HEK293 (cell line): ENCODE measurements around the gene ITPR2.
A peak's percentile ranks its signal among the peaks of the same experiment; 100 is the strongest.

Experiments used
- CTCF ChIA-PET: fragments of 350-600 bp; formaldehyde crosslinking; extraction: SDS; loops from one replicate; lab custom pipeline; 2021; ENCODE audit warnings: antibody characterized with exemption; lab: Yijun Ruan, JAX
- POLR2A ChIA-PET: fragments of 300-600 bp; formaldehyde crosslinking; extraction: SDS; loops from one replicate; lab custom pipeline; 2020; ENCODE audit warnings: antibody characterized with exemption, inconsistent platforms; lab: Yijun Ruan, JAX
- H3K27ac ChIP-seq: fragments of 200-500 bp; sonication (Bioruptor generic); 2 replicates; pipeline ENCODE4 v1.5.1; 2014; ENCODE audit warnings: low read depth, low read length, control low read depth, inconsistent platforms; ENCODE audit errors: extremely low read depth
- H3K36me3 ChIP-seq, 2 experiments: fragments of 200-500 bp in 1 of 2; sonication (Bioruptor generic) in 1 of 2; 1 replicate in 1 of 2; 2 replicates in 1 of 2; pipeline ENCODE4 v1.5.1; 2014 to 2017; ENCODE audit warnings: inconsistent platforms in 2 of 2, low read length in 2 of 2; ENCODE audit not compliant: control insufficient read depth in 2 of 2, insufficient read depth in 1 of 2
- H3K4me1 ChIP-seq: fragments of 200-500 bp; sonication (Bioruptor generic); 2 replicates; pipeline ENCODE4 v1.5.1; 2014; ENCODE audit warnings: mild to moderate bottlenecking, low read length, inconsistent platforms; ENCODE audit not compliant: control insufficient read depth, insufficient read depth
- H3K4me3 ChIP-seq: 2 replicates; pipeline ENCODE4 v1.5.1; 2011; ENCODE audit warnings: low read depth, mild to moderate bottlenecking, control low read depth, low read length, moderate library complexity
- H3K9me3 ChIP-seq: fragments of 200-500 bp; sonication (Bioruptor generic); 2 replicates; pipeline ENCODE4 v1.5.1; 2014; ENCODE audit warnings: low read depth, low read length, inconsistent platforms; ENCODE audit not compliant: control insufficient read depth, insufficient read depth
- PRDM1 ChIP-seq: fragments of 450-650 bp; formaldehyde crosslinking; IDR thresholded peaks from 2 replicates; pipeline ENCODE4; 2016; ENCODE audit warnings: missing biosample characterization, missing genetic modification characterization
- SCRT2 ChIP-seq: fragments of 450-650 bp; formaldehyde crosslinking; IDR thresholded peaks from 2 replicates; pipeline ENCODE4 v1.5.1; 2016; ENCODE audit warnings: missing biosample characterization, missing genetic modification characterization
- SP2 ChIP-seq: fragments of 450-650 bp; formaldehyde crosslinking; IDR thresholded peaks from 2 replicates; pipeline ENCODE4 v1.5.1; 2016; ENCODE audit warnings: missing biosample characterization, missing genetic modification characterization
- SP7 ChIP-seq: fragments of 450-650 bp; formaldehyde crosslinking; IDR thresholded peaks from 2 replicates; pipeline ENCODE4 v1.5.1; 2016; ENCODE audit warnings: missing biosample characterization, missing genetic modification characterization
- ZNF175 ChIP-seq: fragments of 450-650 bp; formaldehyde crosslinking; IDR thresholded peaks from 2 replicates; pipeline ENCODE4 v1.5.1; 2016; ENCODE audit warnings: missing biosample characterization, missing genetic modification characterization
- ZNF19 ChIP-seq: fragments of 450-650 bp; formaldehyde crosslinking; IDR thresholded peaks from 2 replicates; pipeline ENCODE4; 2016; ENCODE audit warnings: missing biosample characterization, missing genetic modification characterization, low read depth
- ZNF501 ChIP-seq: fragments of 450-650 bp; formaldehyde crosslinking; IDR thresholded peaks from 2 replicates; pipeline ENCODE4 v1.5.1; 2016; ENCODE audit warnings: missing biosample characterization, missing genetic modification characterization
- ZNF521 ChIP-seq: fragments of 450-650 bp; formaldehyde crosslinking; IDR thresholded peaks from 2 replicates; pipeline ENCODE4 v1.5.1; 2017; ENCODE audit warnings: missing biosample characterization, mild to moderate bottlenecking, missing genetic modification characterization
- ZNF596 ChIP-seq: fragments of 450-650 bp; IDR thresholded peaks from 2 replicates; pipeline ENCODE4 v1.5.0; 2018; ENCODE audit warnings: missing biosample characterization, mild to moderate bottlenecking, missing genetic modification characterization, moderate library complexity
- ZNF623 ChIP-seq: fragments of 450-650 bp; formaldehyde crosslinking; IDR thresholded peaks from 2 replicates; pipeline ENCODE4 v1.5.1; 2016; ENCODE audit warnings: missing biosample characterization, missing genetic modification characterization
- ZNF664 ChIP-seq: fragments of 450-650 bp; formaldehyde crosslinking; IDR thresholded peaks from 2 replicates; pipeline ENCODE4 v1.5.1; 2016; ENCODE audit warnings: missing biosample characterization, missing genetic modification characterization
- TF ChIP-seq, protein P1 (sequence below): fragments of 450-650 bp; formaldehyde crosslinking; IDR thresholded peaks from 2 replicates; pipeline ENCODE4 v1.5.1; 2016; ENCODE audit warnings: missing biosample characterization, missing genetic modification characterization
- TF ChIP-seq, protein P2 (sequence below): fragments of 450-650 bp; formaldehyde crosslinking; IDR thresholded peaks from 2 replicates; pipeline ENCODE4 v1.5.1; 2016; ENCODE audit warnings: missing biosample characterization, missing genetic modification characterization
- TF ChIP-seq, protein P3 (sequence below): fragments of 450-650 bp; formaldehyde crosslinking; IDR thresholded peaks from 2 replicates; pipeline ENCODE4 v1.5.1; 2016; ENCODE audit warnings: missing biosample characterization, missing genetic modification characterization, borderline replicate concordance
- TF ChIP-seq, protein P4 (sequence below): fragments of 450-650 bp; formaldehyde crosslinking; IDR thresholded peaks from 2 replicates; pipeline ENCODE4 v1.5.1; 2016; ENCODE audit warnings: missing biosample characterization, missing genetic modification characterization, low read depth
- TF ChIP-seq, protein P5 (sequence below): fragments of 450-650 bp; formaldehyde crosslinking; IDR thresholded peaks from 2 replicates; pipeline ENCODE4; 2016; ENCODE audit warnings: missing biosample characterization, missing genetic modification characterization
- TF ChIP-seq, protein P6 (sequence below): fragments of 450-650 bp; formaldehyde crosslinking; IDR thresholded peaks from 2 replicates; pipeline ENCODE4 v1.5.1; 2016; ENCODE audit warnings: missing biosample characterization, missing genetic modification characterization
- TF ChIP-seq, protein P7 (sequence below): fragments of 450-650 bp; formaldehyde crosslinking; IDR thresholded peaks from 2 replicates; pipeline ENCODE4 v1.5.1; 2017; ENCODE audit warnings: missing biosample characterization, missing genetic modification characterization

The ITPR2 gene

DNA sequence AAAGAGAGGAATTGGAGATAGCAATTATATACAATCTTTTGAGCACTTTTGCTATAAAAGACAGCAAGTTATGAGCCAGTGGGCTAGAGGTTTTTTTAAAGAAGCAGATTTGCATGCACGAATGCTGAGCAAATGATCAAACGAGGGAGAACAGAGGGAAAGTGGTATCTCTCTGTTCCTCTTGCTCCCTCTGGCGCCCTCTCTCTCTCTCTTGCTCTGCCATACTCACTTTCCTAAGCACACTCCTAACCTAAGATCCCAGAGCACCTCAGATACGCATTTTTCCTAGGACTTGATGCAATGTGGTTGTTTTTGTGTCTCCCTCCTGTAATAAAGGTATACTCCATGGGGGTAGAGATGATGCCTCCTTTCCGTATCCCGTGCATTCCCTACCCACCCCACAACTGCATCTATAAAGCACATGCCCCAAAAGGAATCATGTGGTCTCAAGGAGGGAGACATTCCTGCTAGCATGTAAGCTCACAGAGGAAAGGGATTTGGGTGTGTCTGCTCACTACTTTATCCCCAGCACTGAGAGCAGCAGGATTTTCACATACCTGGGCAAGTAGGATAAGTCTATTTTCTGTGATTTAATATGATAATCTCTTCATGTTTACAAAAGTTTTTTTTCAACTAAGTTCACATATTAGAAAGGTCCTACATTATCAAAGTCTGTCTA lies 367.4 kb downstream of the ITPR2 start:
- peak; percentile 19; the same call in 1 of the 2 replicates for TF ChIP-seq ZNF596 (tag by site-specific recombination)
- TF ChIP-seq, protein P1, sequence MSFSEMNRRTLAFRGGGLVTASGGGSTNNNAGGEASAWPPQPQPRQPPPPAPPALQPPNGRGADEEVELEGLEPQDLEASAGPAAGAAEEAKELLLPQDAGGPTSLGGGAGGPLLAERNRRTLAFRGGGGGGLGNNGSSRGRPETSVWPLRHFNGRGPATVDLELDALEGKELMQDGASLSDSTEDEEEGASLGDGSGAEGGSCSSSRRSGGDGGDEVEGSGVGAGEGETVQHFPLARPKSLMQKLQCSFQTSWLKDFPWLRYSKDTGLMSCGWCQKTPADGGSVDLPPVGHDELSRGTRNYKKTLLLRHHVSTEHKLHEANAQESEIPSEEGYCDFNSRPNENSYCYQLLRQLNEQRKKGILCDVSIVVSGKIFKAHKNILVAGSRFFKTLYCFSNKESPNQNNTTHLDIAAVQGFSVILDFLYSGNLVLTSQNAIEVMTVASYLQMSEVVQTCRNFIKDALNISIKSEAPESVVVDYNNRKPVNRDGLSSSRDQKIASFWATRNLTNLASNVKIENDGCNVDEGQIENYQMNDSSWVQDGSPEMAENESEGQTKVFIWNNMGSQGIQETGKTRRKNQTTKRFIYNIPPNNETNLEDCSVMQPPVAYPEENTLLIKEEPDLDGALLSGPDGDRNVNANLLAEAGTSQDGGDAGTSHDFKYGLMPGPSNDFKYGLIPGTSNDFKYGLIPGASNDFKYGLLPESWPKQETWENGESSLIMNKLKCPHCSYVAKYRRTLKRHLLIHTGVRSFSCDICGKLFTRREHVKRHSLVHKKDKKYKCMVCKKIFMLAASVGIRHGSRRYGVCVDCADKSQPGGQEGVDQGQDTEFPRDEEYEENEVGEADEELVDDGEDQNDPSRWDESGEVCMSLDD (tag by site-specific recombination), result no peak
- TF ChIP-seq, protein P2, sequence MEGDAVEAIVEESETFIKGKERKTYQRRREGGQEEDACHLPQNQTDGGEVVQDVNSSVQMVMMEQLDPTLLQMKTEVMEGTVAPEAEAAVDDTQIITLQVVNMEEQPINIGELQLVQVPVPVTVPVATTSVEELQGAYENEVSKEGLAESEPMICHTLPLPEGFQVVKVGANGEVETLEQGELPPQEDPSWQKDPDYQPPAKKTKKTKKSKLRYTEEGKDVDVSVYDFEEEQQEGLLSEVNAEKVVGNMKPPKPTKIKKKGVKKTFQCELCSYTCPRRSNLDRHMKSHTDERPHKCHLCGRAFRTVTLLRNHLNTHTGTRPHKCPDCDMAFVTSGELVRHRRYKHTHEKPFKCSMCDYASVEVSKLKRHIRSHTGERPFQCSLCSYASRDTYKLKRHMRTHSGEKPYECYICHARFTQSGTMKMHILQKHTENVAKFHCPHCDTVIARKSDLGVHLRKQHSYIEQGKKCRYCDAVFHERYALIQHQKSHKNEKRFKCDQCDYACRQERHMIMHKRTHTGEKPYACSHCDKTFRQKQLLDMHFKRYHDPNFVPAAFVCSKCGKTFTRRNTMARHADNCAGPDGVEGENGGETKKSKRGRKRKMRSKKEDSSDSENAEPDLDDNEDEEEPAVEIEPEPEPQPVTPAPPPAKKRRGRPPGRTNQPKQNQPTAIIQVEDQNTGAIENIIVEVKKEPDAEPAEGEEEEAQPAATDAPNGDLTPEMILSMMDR (tag by site-specific recombination), result 0 out of 2 replicates have a peak, but pooled peaks have one; percentile 24
- TF ChIP-seq, all 188 proteins: peak for 2
- ChIA-PET CTCF (no interaction called here), POLR2A (no interaction called here)
- no peaks in the 10 kb centered on the region for H3K9me3 ChIP-seq
- H3K4me3 ChIP-seq, result no peak overlapping the region
- no peak overlapping the region for H3K27ac ChIP-seq
- no peaks in the 10 kb centered on the region for H3K36me3 ChIP-seq
- H3K4me1 ChIP-seq, result no peaks in the 10 kb centered on the region

DNA sequence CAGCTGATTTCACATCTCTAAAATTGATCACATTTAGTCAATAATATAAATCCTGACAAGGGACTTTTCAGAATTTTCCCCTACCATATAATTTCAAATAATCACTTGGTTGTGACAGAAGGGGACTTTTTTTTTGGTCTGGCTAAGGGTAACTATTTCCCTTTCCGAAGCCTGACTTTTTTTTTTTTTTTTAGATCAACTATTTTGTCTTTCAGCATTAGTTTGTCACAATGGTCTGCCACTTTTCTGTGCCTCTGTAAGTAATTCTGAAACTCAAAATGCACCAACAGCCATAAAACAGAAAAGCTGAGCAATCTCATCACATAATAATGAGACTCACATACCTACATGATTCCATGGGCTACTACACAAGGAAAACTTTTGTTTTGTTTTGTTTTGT lies 371.2 kb downstream of the ITPR2 start:
- ChIA-PET POLR2A (no interaction called here), CTCF (interaction anchor here (0.7 kb wide), 1 partner anchor 725 kb away, joined by 5 read pairs; no protein-coding TSS in a partner anchor)
- Histone ChIP-seq H3K9me3 (no peaks in the 10 kb centered on the region), H3K4me3 (no peak overlapping the region), H3K36me3 (no peaks in the 10 kb centered on the region), H3K27ac (no peak overlapping the region), H3K4me1 (no peaks in the 10 kb centered on the region)
- TF ChIP-seq, protein P3, sequence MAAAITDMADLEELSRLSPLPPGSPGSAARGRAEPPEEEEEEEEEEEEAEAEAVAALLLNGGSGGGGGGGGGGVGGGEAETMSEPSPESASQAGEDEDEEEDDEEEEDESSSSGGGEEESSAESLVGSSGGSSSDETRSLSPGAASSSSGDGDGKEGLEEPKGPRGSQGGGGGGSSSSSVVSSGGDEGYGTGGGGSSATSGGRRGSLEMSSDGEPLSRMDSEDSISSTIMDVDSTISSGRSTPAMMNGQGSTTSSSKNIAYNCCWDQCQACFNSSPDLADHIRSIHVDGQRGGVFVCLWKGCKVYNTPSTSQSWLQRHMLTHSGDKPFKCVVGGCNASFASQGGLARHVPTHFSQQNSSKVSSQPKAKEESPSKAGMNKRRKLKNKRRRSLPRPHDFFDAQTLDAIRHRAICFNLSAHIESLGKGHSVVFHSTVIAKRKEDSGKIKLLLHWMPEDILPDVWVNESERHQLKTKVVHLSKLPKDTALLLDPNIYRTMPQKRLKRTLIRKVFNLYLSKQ, result no peak
- TF ChIP-seq SP2 (no peak), ZNF623 (tag by site-specific recombination) (no peak), ZNF501 (tag by site-specific recombination) (no peak), ZNF175 (tag by site-specific recombination) (no peak), ZNF19 (no peak), PRDM1 (tag by site-specific recombination) (no peak), SP7 (tag by site-specific recombination) (no peak), SCRT2 (tag by site-specific recombination) (no peak), ZNF521 (no peak), ZNF664 (tag by site-specific recombination) (no peak)
- TF ChIP-seq, protein P4, sequence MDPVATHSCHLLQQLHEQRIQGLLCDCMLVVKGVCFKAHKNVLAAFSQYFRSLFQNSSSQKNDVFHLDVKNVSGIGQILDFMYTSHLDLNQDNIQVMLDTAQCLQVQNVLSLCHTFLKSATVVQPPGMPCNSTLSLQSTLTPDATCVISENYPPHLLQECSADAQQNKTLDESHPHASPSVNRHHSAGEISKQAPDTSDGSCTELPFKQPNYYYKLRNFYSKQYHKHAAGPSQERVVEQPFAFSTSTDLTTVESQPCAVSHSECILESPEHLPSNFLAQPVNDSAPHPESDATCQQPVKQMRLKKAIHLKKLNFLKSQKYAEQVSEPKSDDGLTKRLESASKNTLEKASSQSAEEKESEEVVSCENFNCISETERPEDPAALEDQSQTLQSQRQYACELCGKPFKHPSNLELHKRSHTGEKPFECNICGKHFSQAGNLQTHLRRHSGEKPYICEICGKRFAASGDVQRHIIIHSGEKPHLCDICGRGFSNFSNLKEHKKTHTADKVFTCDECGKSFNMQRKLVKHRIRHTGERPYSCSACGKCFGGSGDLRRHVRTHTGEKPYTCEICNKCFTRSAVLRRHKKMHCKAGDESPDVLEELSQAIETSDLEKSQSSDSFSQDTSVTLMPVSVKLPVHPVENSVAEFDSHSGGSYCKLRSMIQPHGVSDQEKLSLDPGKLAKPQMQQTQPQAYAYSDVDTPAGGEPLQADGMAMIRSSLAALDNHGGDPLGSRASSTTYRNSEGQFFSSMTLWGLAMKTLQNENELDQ (tag by site-specific recombination), result no peak
- TF ChIP-seq, protein P2 (tag by site-specific recombination), result no peak
- TF ChIP-seq, protein P5, sequence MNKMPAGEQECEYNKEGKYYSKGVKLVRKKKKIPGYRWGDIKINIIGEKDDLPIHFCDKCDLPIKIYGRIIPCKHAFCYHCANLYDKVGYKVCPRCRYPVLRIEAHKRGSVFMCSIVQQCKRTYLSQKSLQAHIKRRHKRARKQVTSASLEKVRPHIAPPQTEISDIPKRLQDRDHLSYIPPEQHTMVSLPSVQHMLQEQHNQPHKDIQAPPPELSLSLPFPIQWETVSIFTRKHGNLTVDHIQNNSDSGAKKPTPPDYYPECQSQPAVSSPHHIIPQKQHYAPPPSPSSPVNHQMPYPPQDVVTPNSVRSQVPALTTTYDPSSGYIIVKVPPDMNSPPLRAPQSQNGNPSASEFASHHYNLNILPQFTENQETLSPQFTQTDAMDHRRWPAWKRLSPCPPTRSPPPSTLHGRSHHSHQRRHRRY, result no peak
- TF ChIP-seq, protein P6, sequence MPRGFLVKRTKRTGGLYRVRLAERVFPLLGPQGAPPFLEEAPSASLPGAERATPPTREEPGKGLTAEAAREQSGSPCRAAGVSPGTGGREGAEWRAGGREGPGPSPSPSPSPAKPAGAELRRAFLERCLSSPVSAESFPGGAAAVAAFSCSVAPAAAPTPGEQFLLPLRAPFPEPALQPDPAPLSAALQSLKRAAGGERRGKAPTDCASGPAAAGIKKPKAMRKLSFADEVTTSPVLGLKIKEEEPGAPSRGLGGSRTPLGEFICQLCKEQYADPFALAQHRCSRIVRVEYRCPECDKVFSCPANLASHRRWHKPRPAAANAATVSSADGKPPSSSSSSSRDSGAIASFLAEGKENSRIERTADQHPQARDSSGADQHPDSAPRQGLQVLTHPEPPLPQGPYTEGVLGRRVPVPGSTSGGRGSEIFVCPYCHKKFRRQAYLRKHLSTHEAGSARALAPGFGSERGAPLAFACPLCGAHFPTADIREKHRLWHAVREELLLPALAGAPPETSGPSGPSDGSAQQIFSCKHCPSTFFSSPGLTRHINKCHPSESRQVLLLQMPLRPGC (tag by site-specific recombination), result no peak
- TF ChIP-seq, protein P7, sequence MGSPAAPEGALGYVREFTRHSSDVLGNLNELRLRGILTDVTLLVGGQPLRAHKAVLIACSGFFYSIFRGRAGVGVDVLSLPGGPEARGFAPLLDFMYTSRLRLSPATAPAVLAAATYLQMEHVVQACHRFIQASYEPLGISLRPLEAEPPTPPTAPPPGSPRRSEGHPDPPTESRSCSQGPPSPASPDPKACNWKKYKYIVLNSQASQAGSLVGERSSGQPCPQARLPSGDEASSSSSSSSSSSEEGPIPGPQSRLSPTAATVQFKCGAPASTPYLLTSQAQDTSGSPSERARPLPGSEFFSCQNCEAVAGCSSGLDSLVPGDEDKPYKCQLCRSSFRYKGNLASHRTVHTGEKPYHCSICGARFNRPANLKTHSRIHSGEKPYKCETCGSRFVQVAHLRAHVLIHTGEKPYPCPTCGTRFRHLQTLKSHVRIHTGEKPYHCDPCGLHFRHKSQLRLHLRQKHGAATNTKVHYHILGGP (tag by site-specific recombination), result no peak
